Gastrocnemius medialis (tissue), 4 donors: ENCODE data around the gene NR4A1.

Source experiments
- CTCF ChIP-seq, 5 experiments: fragments of 450-650 bp in 3 of 5; fragments of 200-600 bp in 2 of 5; sonication (generic) in 2 of 5; IDR thresholded peaks in 4 of 5; conservative IDR thresholded peaks in 1 of 5; 1 replicate in 4 of 5; 2 replicates in 1 of 5; pipeline ENCODE4 v1.5.1; 2016 to 2019; ENCODE audit warnings: antibody characterized with exemption in 5 of 5, mild to moderate bottlenecking in 3 of 5, moderate library complexity in 3 of 5
- POLR2A ChIP-seq, 2 donors: fragments of 450-650 bp; IDR thresholded peaks; one replicate each; pipeline ENCODE4 v1.6.1; 2017; ENCODE audit warnings: antibody characterized with exemption in 2 of 2, mild to moderate bottlenecking in 2 of 2, moderate library complexity in 2 of 2

- TF ChIP-seq POLR2A (IDR thresholded peaks at IDR 0.05) = no peak
- no peak for TF ChIP-seq CTCF (IDR thresholded peaks at IDR 0.05 in 4 of 5, conservative IDR thresholded peaks at IDR 0.05 in 1 of 5)
These were observed 5.8 kb downstream of the NR4A1 start for GRCh38 chr12:52056801-52057637.
